KOPT-K1 (cell line): ENCODE measurements around the gene PUS3.

Source experiments
- H3K27ac ChIP-seq: fragments of 200-600 bp; sonication (generic); 2 replicates; pipeline ENCODE4 v1.5.1; 2016; ENCODE audit warnings: antibody characterized with exemption, mild to moderate bottlenecking, low read depth, low read length; ENCODE audit not compliant: poor library complexity, severe bottlenecking
- H3K36me3 ChIP-seq: fragments of 200-600 bp; sonication (generic); 2 replicates; pipeline ENCODE4 v1.5.1; 2017; ENCODE audit warnings: antibody characterized with exemption, mild to moderate bottlenecking, low read length, moderate library complexity; ENCODE audit not compliant: insufficient read depth
- H3K9me3 ChIP-seq: fragments of 200-600 bp; sonication (generic); 2 replicates; pipeline ENCODE4 v1.5.1; 2017; ENCODE audit warnings: antibody characterized with exemption, low read length, mild to moderate bottlenecking; ENCODE audit not compliant: insufficient read depth, poor library complexity, severe bottlenecking

PUS3 gene

GRCh38 chr11:125944350-125945010, 41.5 kb upstream of the PUS3 start:
- Histone ChIP-seq H3K36me3 (no peaks in the 10 kb centered on the region), H3K27ac (no peak overlapping the region), H3K9me3 (no peaks in the 10 kb centered on the region)

DNA sequence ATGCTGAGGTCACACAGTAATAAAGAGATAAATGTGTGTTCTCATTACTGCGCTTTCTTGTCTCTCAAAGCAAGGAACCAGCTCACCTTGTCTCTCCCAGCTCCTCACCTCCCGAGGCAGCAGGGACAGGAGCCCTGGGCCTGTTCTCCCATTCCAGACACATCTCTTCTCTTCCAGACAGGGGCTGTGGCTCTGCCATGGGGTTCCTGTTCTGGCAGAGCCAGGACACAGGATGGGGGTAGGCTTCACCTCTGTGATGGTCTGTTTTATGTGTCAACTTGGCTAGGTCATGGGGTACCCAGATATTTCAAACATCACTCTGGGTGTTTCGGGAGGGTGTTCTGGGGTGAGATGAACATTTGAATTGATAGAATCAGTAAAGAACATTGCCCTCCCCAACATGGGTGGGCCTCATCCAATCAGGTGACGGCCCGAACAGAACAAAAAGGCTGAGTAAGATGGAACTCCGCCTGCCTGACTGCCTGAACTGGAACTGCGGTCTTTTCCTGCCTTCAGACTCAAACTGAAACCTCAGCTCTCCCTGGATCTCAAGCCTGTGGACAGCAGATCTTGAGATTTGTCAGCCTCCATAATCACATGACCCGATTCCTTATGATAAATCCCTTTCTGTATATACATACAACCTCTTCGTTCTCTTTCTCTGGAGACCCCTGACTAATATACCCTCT, 40.8 kb upstream of the PUS3 start:
- no peak overlapping the region for H3K27ac ChIP-seq
- H3K36me3 ChIP-seq, result no peaks in the 10 kb centered on the region
- no peaks in the 10 kb centered on the region for H3K9me3 ChIP-seq

DNA sequence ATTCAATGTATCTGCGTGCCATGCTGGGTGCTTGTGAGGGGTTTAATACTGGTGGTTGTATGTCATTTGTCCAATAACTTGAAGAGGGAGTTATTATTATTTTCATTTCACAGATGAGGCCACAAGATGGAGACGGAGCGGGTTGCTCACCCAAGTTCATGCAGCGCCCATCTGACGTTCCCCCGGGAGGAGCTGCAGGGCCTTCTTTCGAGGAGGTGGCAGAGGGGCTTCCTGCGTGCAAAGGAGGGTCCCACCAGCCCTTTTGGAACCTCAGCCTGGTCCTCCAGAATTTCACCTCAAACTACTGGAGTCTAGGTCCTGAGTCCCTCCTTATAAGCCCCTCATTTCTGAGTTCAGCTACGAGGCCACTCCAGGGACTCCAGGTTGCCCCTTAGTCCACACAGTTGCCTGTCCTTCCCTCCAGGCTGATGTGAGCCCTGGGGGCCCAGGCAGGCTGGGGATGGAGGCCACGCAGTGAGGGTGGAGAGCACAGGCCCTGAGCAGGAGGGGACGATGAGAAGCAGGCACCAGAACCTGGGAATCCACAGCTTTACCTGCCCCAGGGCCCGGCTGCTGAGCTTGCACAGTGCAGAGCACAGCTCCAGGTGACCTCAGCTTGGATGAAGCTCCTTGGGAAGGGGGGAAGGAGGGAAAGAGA, 39.9 kb upstream of the PUS3 start:
- no peaks in the 10 kb centered on the region for H3K36me3 ChIP-seq
- no peaks in the 10 kb centered on the region for H3K9me3 ChIP-seq
- no peak overlapping the region for H3K27ac ChIP-seq

DNA sequence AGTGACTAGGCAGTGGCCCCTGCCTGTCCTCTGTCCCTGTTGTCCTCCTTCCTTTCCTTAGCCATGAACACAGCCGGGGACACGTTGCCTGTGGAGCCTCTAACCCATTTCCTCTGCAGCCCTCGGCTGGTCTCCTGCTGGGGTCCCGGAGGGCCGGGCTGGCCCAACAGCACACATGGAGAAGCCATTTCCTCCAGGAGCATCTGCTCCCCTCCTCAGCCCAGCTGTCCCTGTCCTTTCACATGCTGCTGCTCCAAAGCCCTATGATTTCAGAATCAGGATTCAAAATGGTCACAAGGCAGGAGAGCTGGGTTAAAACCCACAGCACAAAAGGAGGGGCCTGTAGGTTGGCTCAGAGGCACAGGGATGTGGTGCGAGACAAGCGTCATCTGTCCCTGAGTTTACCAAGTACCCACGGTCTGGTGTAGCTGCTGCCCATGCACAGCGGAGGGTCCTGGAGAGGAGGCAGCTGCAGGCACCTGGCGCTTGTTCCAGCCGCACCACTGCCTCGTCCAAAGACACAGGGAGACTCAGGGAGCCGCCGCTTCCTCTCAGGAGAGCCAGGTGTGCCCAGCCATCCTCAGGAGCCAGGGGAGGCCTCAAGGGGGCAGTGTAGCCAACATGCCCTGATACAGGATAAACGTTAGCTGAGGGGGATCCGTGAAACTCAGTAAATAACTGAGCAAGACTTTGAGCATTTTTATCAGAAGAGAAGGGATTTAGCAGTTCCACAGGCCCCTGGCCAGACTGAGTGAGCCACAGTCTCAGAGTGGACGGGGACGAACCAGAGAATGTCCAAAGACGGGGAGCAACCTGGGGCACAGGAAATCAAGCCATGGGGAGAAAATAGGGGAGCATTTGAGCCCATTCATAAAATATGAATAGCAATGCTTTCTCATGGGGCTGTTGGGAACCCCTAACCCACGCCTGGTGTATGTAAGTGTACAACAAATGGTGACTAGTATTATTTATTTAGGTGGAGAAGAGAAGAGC, 38.9 kb upstream of the PUS3 start:
- Histone ChIP-seq H3K36me3 (no peaks in the 10 kb centered on the region), H3K27ac (no peak overlapping the region), H3K9me3 (no peaks in the 10 kb centered on the region)

GRCh38 chr11:125941267-125941618, 38.2 kb upstream of the PUS3 start:
- Histone ChIP-seq H3K9me3 (no peaks in the 10 kb centered on the region), H3K36me3 (no peaks in the 10 kb centered on the region), H3K27ac (no peak overlapping the region)

- Histone ChIP-seq H3K27ac (no peak overlapping the region), H3K9me3 (no peaks in the 10 kb centered on the region), H3K36me3 (no peaks in the 10 kb centered on the region)
Measured at GRCh38 chr11:125940145-125940544, 37.1 kb upstream of the PUS3 start.

DNA sequence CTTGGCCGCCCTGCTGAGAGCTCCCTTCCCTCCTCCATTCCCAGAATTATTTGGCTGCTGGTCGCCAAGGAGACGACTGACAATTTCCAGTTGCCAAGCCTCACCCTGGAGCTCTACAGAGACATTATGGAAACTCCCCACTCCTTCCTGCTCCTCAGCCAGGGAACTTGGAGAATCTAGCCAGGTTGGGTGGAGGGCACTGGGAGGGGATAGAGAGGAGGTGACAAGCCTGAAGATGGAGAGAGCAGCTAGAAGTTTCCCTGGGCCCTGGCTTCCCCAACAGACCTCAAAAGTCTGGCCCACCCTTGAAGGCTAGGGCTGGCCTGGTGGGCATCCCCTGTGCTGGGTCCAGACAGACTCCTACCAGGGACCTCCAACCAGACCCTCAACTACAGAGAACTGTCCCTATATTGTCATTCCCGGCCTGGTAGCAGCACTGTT, 36.1 kb upstream of the PUS3 start:
- Histone ChIP-seq H3K27ac (no peak overlapping the region), H3K36me3 (no peaks in the 10 kb centered on the region), H3K9me3 (no peaks in the 10 kb centered on the region)

DNA sequence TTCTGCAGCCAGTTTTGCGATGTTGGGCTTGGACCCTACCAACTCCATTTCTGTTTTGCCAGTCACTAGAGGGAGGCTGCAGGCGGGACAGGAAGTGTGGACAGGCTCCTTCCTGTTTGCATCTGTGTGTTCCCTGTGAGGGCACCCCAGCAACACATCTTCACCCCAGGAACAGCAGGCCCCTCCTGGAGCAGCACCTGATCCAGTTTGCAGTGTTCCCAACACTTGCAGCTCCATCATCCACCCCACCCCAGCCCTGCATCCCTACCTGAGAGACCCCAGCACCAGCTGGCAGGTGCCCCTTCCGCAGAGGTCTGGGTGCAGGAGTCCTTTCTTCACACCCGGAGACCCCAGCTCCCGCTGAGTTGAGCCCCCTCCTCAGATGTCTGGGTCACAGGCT, 35.4 kb upstream of the PUS3 start:
- H3K36me3 ChIP-seq, result no peaks in the 10 kb centered on the region
- H3K27ac ChIP-seq, result no peak overlapping the region
- no peaks in the 10 kb centered on the region for H3K9me3 ChIP-seq

GRCh38 chr11:125935618-125936199, 32.7 kb upstream of the PUS3 start:
- Histone ChIP-seq H3K36me3 (no peaks in the 10 kb centered on the region), H3K27ac (no peak overlapping the region), H3K9me3 (no peaks in the 10 kb centered on the region)

GRCh38 chr11:125935056-125935455, 32.0 kb upstream of the PUS3 start:
- Histone ChIP-seq H3K36me3 (no peaks in the 10 kb centered on the region), H3K27ac (no peak overlapping the region), H3K9me3 (no peaks in the 10 kb centered on the region)

GRCh38 chr11:125934473-125934872, 31.5 kb upstream of the PUS3 start:
- Histone ChIP-seq H3K27ac (no peak overlapping the region), H3K36me3 (no peaks in the 10 kb centered on the region), H3K9me3 (no peaks in the 10 kb centered on the region)

DNA sequence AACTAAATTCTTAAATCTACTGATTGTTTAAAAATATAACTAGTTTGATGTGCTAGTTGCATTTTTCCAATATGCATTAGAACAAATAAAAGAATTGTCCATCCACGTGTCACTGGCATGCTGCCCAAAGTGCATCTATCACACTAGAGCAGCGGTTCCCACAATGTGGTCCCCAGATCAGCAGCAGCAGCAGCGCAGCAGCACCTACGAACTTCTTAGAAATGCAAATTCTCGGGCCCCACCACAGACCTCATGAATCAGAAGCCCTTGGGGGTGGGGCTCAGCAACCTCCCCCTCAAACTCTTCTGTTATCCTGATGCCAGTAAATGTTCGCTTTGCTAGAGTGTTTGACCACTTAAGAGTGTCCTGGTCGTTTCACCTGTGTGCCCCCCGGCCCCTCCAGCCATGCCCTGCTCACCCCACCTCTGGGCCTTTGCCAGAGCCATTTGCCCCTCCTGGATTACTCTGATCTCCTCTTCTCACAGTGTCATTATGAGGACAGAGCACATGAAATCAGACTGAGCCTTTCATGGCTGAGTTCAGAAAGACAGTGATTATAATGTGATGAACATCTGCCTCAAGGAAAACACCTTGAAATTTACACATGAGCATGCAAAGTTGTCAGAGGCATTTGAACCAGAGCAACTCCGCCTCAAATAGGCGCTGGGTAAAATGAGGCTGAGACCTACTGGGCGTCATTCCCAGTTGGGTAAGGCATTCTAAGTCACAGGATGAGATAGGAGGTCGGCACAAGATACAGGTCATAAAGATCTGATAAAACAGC, 30.2 kb upstream of the PUS3 start:
- H3K9me3 ChIP-seq, result no peaks in the 10 kb centered on the region
- no peak overlapping the region for H3K27ac ChIP-seq
- no peaks in the 10 kb centered on the region for H3K36me3 ChIP-seq

DNA sequence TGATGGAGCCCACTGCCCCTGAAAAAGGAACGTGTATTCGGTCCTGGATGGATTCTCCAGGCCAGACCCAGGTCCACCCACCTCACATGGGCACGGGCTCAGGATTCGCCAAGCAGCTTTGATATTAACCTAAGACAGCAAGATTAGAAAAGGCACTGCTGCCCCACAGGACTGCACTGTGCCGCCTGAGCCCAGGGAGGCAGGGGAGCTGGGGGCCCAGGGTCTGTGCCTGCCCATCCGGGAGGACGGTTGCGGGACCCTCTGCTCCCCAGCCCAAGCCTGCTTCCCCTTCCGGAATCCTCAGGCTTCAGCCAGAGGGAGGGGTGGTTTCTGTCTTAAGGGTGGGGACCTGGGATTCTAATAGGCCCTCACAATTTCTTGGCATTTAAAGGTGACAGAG, 29.3 kb upstream of the PUS3 start:
- H3K36me3 ChIP-seq, result no peaks in the 10 kb centered on the region
- H3K27ac ChIP-seq, result no peak overlapping the region
- no peaks in the 10 kb centered on the region for H3K9me3 ChIP-seq

DNA sequence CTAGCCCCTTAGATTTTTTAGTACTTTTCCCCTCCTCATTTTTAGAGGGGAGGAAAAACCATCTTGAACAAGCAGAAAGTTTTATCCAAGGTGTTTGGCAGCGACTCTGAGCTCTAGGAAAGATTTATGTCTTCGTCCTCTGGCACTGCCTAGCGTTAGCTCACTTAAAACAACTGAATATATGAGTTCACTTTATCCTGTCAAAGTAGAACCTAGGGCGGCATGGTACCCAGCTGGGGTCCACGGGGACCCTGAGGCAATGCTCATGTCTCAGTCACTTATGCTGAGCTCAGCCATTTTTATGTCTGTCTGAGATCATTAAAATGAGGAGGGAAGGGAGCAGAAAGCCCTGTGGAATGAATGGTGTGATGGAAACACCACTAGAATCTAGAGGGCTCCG, 28.7 kb upstream of the PUS3 start:
- Histone ChIP-seq H3K36me3 (no peaks in the 10 kb centered on the region), H3K27ac (no peak overlapping the region), H3K9me3 (no peaks in the 10 kb centered on the region)
